ENCODE measurements around the gene TK1.

TK1 gene

DNA sequence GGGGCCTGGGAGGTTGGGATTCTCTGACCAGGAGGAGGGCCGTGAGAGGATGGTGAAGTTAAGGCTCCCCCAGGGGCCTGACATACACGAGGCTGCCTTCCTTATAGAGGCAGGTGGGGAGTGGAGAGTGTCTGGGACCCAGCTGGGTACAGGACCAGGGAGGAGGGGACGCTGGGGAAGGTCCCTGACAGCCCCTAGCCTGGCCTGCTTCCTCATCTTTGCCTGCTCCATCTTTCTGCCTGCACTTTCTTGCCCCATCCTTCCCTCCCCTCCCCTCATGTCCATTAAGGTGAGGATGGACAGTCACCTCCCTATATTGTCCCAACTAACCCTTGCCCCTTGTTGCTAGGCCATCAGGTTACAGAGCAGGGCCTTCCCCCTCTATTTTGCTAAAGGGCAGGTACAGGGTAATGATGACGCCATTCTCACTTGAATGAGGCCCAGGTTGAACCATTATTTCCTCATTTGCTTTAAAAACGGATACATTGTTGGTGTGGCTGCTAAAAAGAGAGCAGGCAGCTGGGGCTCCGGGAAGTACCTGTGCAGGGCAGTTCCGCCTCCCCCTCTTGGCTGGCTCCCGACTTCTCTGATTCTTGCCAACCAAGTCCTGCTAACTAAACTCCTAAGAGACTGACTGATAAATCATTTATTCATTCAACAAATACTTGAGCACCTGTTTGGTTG, 39.4 kb downstream of the TK1 start:
- H3K27me3 ChIP-seq = no peaks in the 10 kb centered on the region
- no peak overlapping the region for H3K4me3 ChIP-seq (ENCODE audit: low read depth, low read length)
- H3K4me1 ChIP-seq = peaks cover 18% of the 10 kb centered on the region
- no peaks in the 10 kb centered on the region for H3K9me3 ChIP-seq
- H3K36me3 ChIP-seq = no peaks in the 10 kb centered on the region
- TF ChIP-seq, protein P1, sequence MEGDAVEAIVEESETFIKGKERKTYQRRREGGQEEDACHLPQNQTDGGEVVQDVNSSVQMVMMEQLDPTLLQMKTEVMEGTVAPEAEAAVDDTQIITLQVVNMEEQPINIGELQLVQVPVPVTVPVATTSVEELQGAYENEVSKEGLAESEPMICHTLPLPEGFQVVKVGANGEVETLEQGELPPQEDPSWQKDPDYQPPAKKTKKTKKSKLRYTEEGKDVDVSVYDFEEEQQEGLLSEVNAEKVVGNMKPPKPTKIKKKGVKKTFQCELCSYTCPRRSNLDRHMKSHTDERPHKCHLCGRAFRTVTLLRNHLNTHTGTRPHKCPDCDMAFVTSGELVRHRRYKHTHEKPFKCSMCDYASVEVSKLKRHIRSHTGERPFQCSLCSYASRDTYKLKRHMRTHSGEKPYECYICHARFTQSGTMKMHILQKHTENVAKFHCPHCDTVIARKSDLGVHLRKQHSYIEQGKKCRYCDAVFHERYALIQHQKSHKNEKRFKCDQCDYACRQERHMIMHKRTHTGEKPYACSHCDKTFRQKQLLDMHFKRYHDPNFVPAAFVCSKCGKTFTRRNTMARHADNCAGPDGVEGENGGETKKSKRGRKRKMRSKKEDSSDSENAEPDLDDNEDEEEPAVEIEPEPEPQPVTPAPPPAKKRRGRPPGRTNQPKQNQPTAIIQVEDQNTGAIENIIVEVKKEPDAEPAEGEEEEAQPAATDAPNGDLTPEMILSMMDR (IDR thresholded peaks at IDR 0.05; ENCODE audit: low read depth, low read length) = no peak
- DNase-seq = no peak

DNA sequence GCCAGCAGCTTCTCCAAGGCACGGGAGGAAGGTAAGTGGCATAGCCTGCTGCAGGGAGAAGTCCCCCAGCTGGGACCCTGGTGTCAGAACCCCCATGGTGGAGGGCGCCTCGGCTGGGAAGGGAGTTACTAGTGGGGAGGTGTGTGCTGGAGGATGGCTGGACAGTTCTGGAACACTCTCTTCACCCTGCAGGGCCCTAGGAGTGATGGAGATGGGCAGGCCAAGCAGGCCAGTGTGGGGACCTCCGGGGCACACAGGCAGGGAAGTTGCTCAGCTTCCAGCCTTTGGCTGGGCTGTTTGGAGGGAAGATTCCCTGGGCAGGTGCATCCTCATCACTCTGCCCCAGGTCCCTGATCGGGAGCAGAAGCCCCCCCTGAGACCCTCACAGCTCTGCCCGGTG, 40.0 kb downstream of the TK1 start:
- H3K4me3 ChIP-seq (ENCODE audit: low read depth, low read length) = no peak overlapping the region
- H3K36me3 ChIP-seq = no peaks in the 10 kb centered on the region
- no peak for DNase-seq
- H3K4me1 ChIP-seq = peaks cover 20% of the 10 kb centered on the region
- TF ChIP-seq, protein P1 (IDR thresholded peaks at IDR 0.05; ENCODE audit: low read depth, low read length) = no peak
- no peaks in the 10 kb centered on the region for H3K9me3 ChIP-seq
- no peaks in the 10 kb centered on the region for H3K27me3 ChIP-seq

DNA sequence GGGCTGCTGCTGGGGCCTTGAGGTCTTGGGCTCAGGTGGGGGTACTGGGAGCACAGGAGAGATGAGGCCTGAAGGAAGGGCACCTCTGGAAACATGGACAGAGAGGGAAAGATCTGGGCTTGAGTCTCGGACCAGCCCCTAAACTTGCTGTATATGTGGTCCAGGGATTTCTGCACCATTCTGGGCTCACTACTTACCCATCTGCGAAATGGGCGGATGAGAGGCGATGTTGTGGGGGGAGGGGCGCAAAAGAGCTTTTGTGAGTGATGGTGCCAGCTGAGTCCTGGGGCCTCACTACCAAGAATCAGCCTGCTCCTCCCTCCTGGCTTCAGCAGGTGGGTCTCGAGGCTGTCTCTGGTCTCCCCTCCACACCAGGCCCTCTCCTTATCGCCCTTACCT, 40.4 kb downstream of the TK1 start:
- DNase-seq = no peak
- H3K4me1 ChIP-seq = peaks cover 20% of the 10 kb centered on the region

DNA sequence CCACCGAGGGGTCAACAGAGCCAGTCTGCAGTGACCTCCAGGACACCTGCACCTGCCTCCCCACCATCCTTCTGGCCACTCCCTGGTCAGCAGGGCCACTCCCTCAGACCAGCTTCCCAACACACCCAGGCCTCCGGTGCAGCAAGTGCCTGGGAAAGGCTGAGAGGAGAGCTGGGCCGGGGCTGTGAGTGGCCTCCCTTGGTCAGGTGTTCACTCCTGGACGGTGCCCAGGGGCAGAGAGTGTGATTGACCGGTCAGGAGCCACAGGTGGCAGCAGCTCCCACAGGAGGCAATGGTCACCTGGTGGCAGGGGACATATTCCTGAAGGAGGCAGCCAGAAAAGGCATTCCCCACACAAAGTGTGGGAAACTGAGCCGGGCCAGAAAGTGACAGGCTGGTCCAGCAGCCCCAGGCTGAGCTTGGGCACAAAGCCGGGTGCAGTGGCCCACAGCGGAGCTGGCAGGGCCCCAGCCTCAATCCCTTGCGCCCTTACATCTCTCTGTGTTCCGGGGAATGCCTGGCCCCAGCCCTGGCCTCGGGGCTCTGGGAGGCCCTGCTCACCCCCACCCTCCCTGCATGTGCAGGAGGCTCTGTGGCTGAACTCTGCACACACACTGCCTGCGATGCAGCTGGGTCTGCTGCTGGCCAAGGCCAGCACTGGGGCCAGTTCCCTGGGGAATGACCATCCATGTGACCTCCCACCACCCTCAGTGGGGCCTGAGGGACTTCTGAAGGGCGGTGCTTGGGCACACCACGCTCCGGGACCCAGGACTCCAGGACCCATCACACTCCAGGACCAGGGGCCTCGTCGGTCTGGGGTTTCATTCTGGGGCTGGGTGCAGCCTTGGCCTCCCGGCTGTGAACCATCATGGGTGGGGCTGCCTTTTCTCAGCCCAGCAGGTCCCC, 41.9 kb downstream of the TK1 start:
- Histone ChIP-seq H3K4me1 (peaks cover 20% of the 10 kb centered on the region), H3K36me3 (no peaks in the 10 kb centered on the region), H3K9me3 (no peaks in the 10 kb centered on the region), H3K4me3 (ENCODE audit: low read depth, low read length) (no peak overlapping the region), H3K27me3 (no peaks in the 10 kb centered on the region)
- TF ChIP-seq, protein P1 (IDR thresholded peaks at IDR 0.05; ENCODE audit: low read depth, low read length) = no peak
- DNase-seq = peak; percentile 66

More for the DNA sequence above, 40.4 kb downstream of the TK1 start:
- Histone ChIP-seq H3K4me3 (ENCODE audit: low read depth, low read length) (no peak overlapping the region), H3K27me3 (no peaks in the 10 kb centered on the region), H3K9me3 (no peaks in the 10 kb centered on the region), H3K36me3 (no peaks in the 10 kb centered on the region)
- TF ChIP-seq, protein P1 (IDR thresholded peaks at IDR 0.05; ENCODE audit: low read depth, low read length) = no peak

DNA sequence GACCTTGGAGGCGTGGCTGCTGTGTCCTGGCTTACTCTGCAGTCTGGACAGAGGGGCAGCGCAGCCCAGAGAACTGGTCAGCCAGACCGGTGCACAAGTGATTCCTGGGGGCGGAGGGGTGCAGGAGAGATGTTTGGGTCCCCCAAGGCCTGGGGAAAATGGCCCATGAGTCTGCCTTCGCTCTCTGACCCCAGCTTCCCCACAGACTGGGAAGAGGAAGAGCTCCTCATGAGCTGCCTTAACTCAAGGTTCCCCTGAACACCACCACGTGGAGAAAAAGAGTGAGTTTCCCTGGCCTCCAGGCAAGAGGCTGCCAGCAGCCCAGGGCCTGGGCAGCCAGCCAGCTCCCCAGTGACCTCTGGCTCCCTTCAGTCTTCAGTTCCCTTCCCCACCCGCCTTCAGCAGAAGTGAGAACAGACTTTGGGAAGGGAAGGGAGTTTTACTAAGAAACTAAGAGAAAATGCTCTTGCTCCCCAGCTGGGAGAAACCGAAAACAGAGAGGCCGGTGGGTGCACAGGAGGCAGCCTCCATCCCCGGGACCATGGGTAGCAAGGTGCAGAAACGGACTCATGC, 42.6 kb downstream of the TK1 start:
- no peaks in the 10 kb centered on the region for H3K36me3 ChIP-seq
- H3K4me1 ChIP-seq = peaks cover 20% of the 10 kb centered on the region
- no peak overlapping the region for H3K4me3 ChIP-seq (ENCODE audit: low read depth, low read length)
- DNase-seq = peak; percentile 86
- H3K27me3 ChIP-seq = no peaks in the 10 kb centered on the region
- TF ChIP-seq, protein P1 (IDR thresholded peaks at IDR 0.05; ENCODE audit: low read depth, low read length) = no peak
- no peaks in the 10 kb centered on the region for H3K9me3 ChIP-seq

All from BE2C (cell line).